ENCODE results near the gene VAX1.

GRCh38 chr10:117139581-117140524 lies 1.8 kb upstream of the VAX1 start:
- TF ChIP-seq ZNF423 (CRISPR knock-in tag; IDR thresholded peaks at IDR 0.05) (no peak), JUN (CRISPR knock-in tag; IDR thresholded peaks at IDR 0.05) (no peak), CTCF (IDR thresholded peaks at IDR 0.05) (no peak), IRF2 (CRISPR knock-in tag; IDR thresholded peaks at IDR 0.05; ENCODE audit: borderline replicate concordance, low read depth) (no peak), ZNF219 (CRISPR knock-in tag; IDR thresholded peaks at IDR 0.05; ENCODE audit: borderline replicate concordance) (no peak), SOX15 (CRISPR knock-in tag; IDR thresholded peaks at IDR 0.05) (no peak), ESRRA (CRISPR knock-in tag; IDR thresholded peaks at IDR 0.05; ENCODE audit: borderline replicate concordance) (no peak), MLX (CRISPR knock-in tag; IDR thresholded peaks at IDR 0.05) (no peak), FOXP4 (CRISPR knock-in tag; IDR thresholded peaks at IDR 0.05) (no peak), RELA (CRISPR knock-in tag; IDR thresholded peaks at IDR 0.05; ENCODE audit: borderline replicate concordance) (no peak), GRHL2 (CRISPR knock-in tag; IDR thresholded peaks at IDR 0.05; ENCODE audit: insufficient replicate concordance, severe bottlenecking) (no peak), ATF6 (CRISPR knock-in tag; IDR thresholded peaks at IDR 0.05) (no peak)
- TF ChIP-seq, protein P1, sequence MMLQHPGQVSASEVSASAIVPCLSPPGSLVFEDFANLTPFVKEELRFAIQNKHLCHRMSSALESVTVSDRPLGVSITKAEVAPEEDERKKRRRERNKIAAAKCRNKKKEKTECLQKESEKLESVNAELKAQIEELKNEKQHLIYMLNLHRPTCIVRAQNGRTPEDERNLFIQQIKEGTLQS (CRISPR knock-in tag; conservative IDR thresholded peaks at IDR 0.05): no peak
- TF ChIP-seq, protein P2, sequence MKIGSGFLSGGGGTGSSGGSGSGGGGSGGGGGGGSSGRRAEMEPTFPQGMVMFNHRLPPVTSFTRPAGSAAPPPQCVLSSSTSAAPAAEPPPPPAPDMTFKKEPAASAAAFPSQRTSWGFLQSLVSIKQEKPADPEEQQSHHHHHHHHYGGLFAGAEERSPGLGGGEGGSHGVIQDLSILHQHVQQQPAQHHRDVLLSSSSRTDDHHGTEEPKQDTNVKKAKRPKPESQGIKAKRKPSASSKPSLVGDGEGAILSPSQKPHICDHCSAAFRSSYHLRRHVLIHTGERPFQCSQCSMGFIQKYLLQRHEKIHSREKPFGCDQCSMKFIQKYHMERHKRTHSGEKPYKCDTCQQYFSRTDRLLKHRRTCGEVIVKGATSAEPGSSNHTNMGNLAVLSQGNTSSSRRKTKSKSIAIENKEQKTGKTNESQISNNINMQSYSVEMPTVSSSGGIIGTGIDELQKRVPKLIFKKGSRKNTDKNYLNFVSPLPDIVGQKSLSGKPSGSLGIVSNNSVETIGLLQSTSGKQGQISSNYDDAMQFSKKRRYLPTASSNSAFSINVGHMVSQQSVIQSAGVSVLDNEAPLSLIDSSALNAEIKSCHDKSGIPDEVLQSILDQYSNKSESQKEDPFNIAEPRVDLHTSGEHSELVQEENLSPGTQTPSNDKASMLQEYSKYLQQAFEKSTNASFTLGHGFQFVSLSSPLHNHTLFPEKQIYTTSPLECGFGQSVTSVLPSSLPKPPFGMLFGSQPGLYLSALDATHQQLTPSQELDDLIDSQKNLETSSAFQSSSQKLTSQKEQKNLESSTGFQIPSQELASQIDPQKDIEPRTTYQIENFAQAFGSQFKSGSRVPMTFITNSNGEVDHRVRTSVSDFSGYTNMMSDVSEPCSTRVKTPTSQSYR (CRISPR knock-in tag; IDR thresholded peaks at IDR 0.05): no peak

All from WTC11 (cell line).